Limb (tissue), 2 donors: Measurements from ENCODE around the gene RGS12.

Experiments used
- DNase-seq, 2 donors: peaks; one replicate each; pipeline ENCODE4 v3.0.0-alpha.2; 2016; ENCODE audit errors: extremely low spot score in 2 of 2

RGS12 gene, protein sequence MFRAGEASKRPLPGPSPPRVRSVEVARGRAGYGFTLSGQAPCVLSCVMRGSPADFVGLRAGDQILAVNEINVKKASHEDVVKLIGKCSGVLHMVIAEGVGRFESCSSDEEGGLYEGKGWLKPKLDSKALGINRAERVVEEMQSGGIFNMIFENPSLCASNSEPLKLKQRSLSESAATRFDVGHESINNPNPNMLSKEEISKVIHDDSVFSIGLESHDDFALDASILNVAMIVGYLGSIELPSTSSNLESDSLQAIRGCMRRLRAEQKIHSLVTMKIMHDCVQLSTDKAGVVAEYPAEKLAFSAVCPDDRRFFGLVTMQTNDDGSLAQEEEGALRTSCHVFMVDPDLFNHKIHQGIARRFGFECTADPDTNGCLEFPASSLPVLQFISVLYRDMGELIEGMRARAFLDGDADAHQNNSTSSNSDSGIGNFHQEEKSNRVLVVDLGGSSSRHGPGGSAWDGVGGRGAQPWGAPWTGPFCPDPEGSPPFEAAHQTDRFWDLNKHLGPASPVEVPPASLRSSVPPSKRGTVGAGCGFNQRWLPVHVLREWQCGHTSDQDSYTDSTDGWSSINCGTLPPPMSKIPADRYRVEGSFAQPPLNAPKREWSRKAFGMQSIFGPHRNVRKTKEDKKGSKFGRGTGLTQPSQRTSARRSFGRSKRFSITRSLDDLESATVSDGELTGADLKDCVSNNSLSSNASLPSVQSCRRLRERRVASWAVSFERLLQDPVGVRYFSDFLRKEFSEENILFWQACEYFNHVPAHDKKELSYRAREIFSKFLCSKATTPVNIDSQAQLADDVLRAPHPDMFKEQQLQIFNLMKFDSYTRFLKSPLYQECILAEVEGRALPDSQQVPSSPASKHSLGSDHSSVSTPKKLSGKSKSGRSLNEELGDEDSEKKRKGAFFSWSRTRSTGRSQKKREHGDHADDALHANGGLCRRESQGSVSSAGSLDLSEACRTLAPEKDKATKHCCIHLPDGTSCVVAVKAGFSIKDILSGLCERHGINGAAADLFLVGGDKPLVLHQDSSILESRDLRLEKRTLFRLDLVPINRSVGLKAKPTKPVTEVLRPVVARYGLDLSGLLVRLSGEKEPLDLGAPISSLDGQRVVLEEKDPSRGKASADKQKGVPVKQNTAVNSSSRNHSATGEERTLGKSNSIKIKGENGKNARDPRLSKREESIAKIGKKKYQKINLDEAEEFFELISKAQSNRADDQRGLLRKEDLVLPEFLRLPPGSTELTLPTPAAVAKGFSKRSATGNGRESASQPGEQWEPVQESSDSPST (N-terminal part only)

GRCh38 chr4:3292571-3293400 is at the start of gene RGS12:
RGS12 (plus strand) TSS chr4:3293021; CDS start chr4:3316171, 23,150 bp downstream.
- peak; percentile 93 to 98 for DNase-seq

DNA sequence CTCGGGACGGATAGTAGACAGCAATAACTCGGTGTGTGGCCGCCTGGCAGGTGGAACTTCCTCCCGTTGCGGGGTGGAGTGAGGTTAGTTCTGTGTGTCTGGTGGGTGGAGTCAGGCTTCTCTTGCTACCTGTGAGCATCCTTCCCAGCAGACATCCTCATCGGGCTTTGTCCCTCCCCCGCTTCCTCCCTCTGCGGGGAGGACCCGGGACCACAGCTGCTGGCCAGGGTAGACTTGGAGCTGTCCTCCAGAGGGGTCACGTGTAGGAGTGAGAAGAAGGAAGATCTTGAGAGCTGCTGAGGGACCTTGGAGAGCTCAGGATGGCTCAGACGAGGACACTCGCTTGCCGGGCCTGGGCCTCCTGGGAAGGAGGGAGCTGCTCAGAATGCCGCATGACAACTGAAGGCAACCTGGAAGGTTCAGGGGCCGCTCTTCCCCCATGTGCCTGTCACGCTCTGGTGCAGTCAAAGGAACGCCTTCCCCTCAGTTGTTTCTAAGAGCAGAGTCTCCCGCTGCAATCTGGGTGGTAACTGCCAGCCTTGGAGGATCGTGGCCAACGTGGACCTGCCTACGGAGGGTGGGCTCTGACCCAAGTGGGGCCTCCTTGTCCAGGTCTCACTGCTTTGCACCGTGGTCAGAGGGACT is 49.6 kb upstream of the RGS12 start:
- no peak for DNase-seq

GRCh38 chr4:3244002-3244401 is 48.8 kb upstream of the RGS12 start:
- no peak for DNase-seq

GRCh38 chr4:3244747-3245146 is 48.1 kb upstream of the RGS12 start:
- no peak for DNase-seq

GRCh38 chr4:3245676-3246075 is 47.1 kb upstream of the RGS12 start:
- no peak for DNase-seq

GRCh38 chr4:3246458-3247398 is 46.1 kb upstream of the RGS12 start:
- DNase-seq = no peak

- DNase-seq = no peak
Observed at GRCh38 chr4:3247399-3248177, 45.2 kb upstream of the RGS12 start.

DNA sequence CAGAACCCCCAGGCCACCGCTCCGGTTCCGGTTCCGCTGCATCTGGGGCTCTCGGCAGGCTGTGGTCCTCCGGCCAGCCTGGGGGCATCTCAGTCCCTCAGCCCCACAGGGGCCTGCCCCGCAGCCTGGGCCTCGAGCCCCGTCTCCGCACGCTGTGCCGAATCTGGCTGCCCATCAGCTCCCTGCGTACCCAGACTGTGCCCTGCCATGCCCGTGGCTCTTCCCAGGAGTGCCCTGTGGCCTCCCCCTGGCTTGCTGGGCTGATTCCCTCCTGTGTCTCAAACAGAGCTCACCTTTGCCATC is 44.7 kb upstream of the RGS12 start:
- no peak for DNase-seq

GRCh38 chr4:3248811-3249661 is 43.8 kb upstream of the RGS12 start, which contains the start of gene MSANTD1:
MSANTD1 (plus strand) TSS chr4:3249159; CDS start chr4:3249223, 64 bp downstream.
- DNase-seq = peak; percentile 63 to 67

GRCh38 chr4:3249711-3250437 is 42.9 kb upstream of the RGS12 start:
- peak in 1 of 2 donors; percentile 30 for DNase-seq

GRCh38 chr4:3250438-3250955 is 42.3 kb upstream of the RGS12 start:
- DNase-seq = no peak

DNA sequence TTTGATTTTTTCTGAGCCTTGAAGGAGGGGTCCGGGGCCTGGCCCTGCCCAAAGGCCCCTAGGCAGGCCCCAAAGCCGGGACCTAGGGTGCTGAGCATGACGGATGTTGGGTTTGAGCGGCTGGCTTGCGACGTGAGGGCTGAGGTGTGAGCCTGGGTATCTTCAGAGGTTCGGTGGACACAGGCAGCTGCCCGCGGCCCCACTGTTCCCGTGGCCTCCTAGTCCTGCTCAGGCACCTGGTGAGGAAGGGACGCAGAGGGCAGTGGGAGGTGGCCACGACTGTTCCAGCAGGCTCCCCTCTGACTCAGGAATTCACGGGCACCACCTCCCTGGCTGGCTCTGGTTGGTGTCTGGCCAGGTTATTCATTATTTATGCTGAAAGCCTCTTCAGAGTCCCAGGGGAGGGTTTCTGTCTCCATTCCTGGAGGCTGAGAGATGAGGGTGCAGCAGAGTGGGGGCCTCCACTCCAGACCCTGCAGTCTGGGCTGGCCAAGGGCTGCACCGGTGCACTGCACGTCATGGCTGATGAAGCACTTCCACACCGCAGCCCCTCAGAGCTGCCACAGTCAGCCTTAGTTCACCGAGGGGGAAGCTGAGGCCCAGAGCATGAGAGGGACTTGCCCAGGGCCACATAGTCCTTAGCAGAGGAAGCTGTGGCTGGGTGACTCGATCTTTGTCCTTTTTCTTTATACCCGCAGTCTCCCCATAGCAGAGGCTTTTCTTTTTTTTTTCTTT is 41.7 kb upstream of the RGS12 start:
- DNase-seq = peak in 1 of 2 donors; percentile 42

GRCh38 chr4:3251691-3252479 is 40.9 kb upstream of the RGS12 start:
- peak in 1 of 2 donors; percentile 26 for DNase-seq

- no peak for DNase-seq
Observed at GRCh38 chr4:3252480-3252828, 40.4 kb upstream of the RGS12 start.
